ENCODE data around the gene EHD4. TPM values are rescaled to one million over a fixed set of nuclear protein-coding genes. Genes with fewer than 3 reads are reported as not detected.

The EHD4 gene
- total RNA-seq, 2 donors from 2014 or later = 18.4 to 22.6 TPM

GRCh38 chr15:41968701-41969100 lies 3.7 kb downstream of the EHD4 start:
- 81% methylated on average over 4 of the region's 4 CpGs for WGBS
- no peaks in the 10 kb centered on the region for H3K4me1 ChIP-seq (replicated peaks)

GRCh38 chr15:41967506-41968206 lies 4.7 kb downstream of the EHD4 start:
- intact Hi-C loops (cut with DNase I) = no loop called here
- no peak for DNase-seq (ENCODE audit: low spot score)
- H3K27me3 ChIP-seq (replicated peaks; ENCODE audit: insufficient read depth) = no peaks in the 10 kb centered on the region

More at GRCh38 chr15:41968701-41969100, 3.7 kb downstream of the EHD4 start:
- DNase-seq (ENCODE audit: low spot score) = no peak
- Histone ChIP-seq H3K4me3 (no peak overlapping the region), H3K27ac (no peak overlapping the region), H3K36me3 (no peaks in the 10 kb centered on the region), H3K27me3 (replicated peaks; ENCODE audit: insufficient read depth) (no peaks in the 10 kb centered on the region), H3K9me3 (no peaks in the 10 kb centered on the region)
- TF ChIP-seq POLR2A (IDR thresholded peaks at IDR 0.05) (no peak), CTCF (IDR thresholded peaks at IDR 0.05) (no peak), POLR2AphosphoS5 (IDR thresholded peaks at IDR 0.05) (no peak)
- intact Hi-C loops (cut with DNase I) = no loop called here

GRCh38 chr15:41966920-41967465 lies 5.4 kb downstream of the EHD4 start:
- intact Hi-C loops (cut with DNase I) = no loop called here
- no peaks in the 10 kb centered on the region for H3K36me3 ChIP-seq
- H3K4me1 ChIP-seq (replicated peaks) = no peaks in the 10 kb centered on the region
- H3K27ac ChIP-seq = no peak overlapping the region
- 95% methylated on average over 3 of the region's 3 CpGs for WGBS
- H3K27me3 ChIP-seq (replicated peaks; ENCODE audit: insufficient read depth) = no peaks in the 10 kb centered on the region
- H3K4me3 ChIP-seq = no peak overlapping the region
- no peak for TF ChIP-seq POLR2A (IDR thresholded peaks at IDR 0.05)
- no peak for TF ChIP-seq CTCF (IDR thresholded peaks at IDR 0.05)
- no peak for TF ChIP-seq POLR2AphosphoS5 (IDR thresholded peaks at IDR 0.05)
- DNase-seq (ENCODE audit: low spot score) = no peak
- H3K9me3 ChIP-seq = no peaks in the 10 kb centered on the region

More at GRCh38 chr15:41967506-41968206, 4.7 kb downstream of the EHD4 start:
- Histone ChIP-seq H3K4me3 (no peak overlapping the region), H3K36me3 (no peaks in the 10 kb centered on the region), H3K4me1 (replicated peaks) (no peaks in the 10 kb centered on the region), H3K27ac (no peak overlapping the region), H3K9me3 (no peaks in the 10 kb centered on the region)
- WGBS = 82% methylated on average over 4 of the region's 4 CpGs
- TF ChIP-seq POLR2A (IDR thresholded peaks at IDR 0.05) = no peak
- TF ChIP-seq CTCF (IDR thresholded peaks at IDR 0.05) = no peak
- TF ChIP-seq POLR2AphosphoS5 (IDR thresholded peaks at IDR 0.05) = no peak

- TF ChIP-seq CTCF (IDR thresholded peaks at IDR 0.05) = no peak
- no peak for TF ChIP-seq POLR2A (IDR thresholded peaks at IDR 0.05)
- TF ChIP-seq POLR2AphosphoS5 (IDR thresholded peaks at IDR 0.05) = no peak
- no peaks in the 10 kb centered on the region for H3K4me1 ChIP-seq (replicated peaks)
- intact Hi-C loops (cut with DNase I) = no loop called here
- no peak overlapping the region for H3K27ac ChIP-seq
- 66% methylated on average over 4 of the region's 4 CpGs for WGBS
- H3K9me3 ChIP-seq = no peaks in the 10 kb centered on the region
- H3K4me3 ChIP-seq = no peak overlapping the region
- no peaks in the 10 kb centered on the region for H3K36me3 ChIP-seq
- no peaks in the 10 kb centered on the region for H3K27me3 ChIP-seq (replicated peaks; ENCODE audit: insufficient read depth)
- no peak for DNase-seq (ENCODE audit: low spot score)
Measured at GRCh38 chr15:41966414-41966812, 5.9 kb downstream of the EHD4 start.
